ENCODE data around the gene OPCML.

OPCML gene

DNA sequence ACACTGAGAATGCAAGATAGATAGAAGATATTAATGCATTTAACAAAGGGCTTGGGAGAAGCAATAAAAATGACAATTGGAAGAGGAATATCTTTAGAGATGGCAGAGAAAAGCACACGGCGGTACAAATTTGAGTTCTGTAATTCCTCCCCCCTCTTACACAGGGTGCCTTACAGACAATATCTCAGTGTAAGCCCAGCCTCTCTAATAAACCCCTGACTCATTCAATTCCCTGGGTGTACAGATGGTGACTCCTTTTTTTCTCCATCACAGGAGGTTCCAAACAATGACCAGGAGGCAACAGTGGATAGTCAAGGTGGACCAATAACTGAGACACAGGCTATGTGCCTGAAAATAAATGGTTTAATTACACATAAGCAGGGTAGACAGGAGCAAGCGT is 598.6 kb downstream of the OPCML start:
- no peak for ATAC-seq
- TF ChIP-seq CSDC2 (CRISPR knock-in tag; IDR thresholded peaks at IDR 0.05), result no peak
- TF ChIP-seq, protein P1, sequence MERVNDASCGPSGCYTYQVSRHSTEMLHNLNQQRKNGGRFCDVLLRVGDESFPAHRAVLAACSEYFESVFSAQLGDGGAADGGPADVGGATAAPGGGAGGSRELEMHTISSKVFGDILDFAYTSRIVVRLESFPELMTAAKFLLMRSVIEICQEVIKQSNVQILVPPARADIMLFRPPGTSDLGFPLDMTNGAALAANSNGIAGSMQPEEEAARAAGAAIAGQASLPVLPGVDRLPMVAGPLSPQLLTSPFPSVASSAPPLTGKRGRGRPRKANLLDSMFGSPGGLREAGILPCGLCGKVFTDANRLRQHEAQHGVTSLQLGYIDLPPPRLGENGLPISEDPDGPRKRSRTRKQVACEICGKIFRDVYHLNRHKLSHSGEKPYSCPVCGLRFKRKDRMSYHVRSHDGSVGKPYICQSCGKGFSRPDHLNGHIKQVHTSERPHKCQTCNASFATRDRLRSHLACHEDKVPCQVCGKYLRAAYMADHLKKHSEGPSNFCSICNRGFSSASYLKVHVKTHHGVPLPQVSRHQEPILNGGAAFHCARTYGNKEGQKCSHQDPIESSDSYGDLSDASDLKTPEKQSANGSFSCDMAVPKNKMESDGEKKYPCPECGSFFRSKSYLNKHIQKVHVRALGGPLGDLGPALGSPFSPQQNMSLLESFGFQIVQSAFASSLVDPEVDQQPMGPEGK (CRISPR knock-in tag; IDR thresholded peaks at IDR 0.05; ENCODE audit: borderline replicate concordance), result no peak
- TF ChIP-seq ISL1 (CRISPR knock-in tag; IDR thresholded peaks at IDR 0.05), result no peak
- TF ChIP-seq ZNF565 (CRISPR knock-in tag; conservative IDR thresholded peaks at IDR 0.05; ENCODE audit: low read depth), result no peak
- TF ChIP-seq ZC3H10 (CRISPR knock-in tag; IDR thresholded peaks at IDR 0.05), result no peak
- TF ChIP-seq TSHZ2 (CRISPR knock-in tag; IDR thresholded peaks at IDR 0.05), result no peak
- no peak for TF ChIP-seq ZFP3 (CRISPR knock-in tag; IDR thresholded peaks at IDR 0.05)
- no peak for TF ChIP-seq GLIS3 (CRISPR knock-in tag; IDR thresholded peaks at IDR 0.05)
- TF ChIP-seq SNAI2 (CRISPR knock-in tag; IDR thresholded peaks at IDR 0.05), result no peak
- TF ChIP-seq ZFP30 (CRISPR knock-in tag; IDR thresholded peaks at IDR 0.05), result no peak
- TF ChIP-seq, protein P2, sequence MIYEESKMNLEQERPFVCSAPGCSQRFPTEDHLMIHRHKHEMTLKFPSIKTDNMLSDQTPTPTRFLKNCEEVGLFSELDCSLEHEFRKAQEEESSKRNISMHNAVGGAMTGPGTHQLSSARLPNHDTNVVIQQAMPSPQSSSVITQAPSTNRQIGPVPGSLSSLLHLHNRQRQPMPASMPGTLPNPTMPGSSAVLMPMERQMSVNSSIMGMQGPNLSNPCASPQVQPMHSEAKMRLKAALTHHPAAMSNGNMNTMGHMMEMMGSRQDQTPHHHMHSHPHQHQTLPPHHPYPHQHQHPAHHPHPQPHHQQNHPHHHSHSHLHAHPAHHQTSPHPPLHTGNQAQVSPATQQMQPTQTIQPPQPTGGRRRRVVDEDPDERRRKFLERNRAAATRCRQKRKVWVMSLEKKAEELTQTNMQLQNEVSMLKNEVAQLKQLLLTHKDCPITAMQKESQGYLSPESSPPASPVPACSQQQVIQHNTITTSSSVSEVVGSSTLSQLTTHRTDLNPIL (CRISPR knock-in tag; IDR thresholded peaks at IDR 0.05; ENCODE audit: low read depth), result no peak
- TF ChIP-seq ZNF8 (CRISPR knock-in tag; IDR thresholded peaks at IDR 0.05), result no peak
- TF ChIP-seq ESRRG (CRISPR knock-in tag; IDR thresholded peaks at IDR 0.05), result no peak
- TF ChIP-seq PPARA (CRISPR knock-in tag; IDR thresholded peaks at IDR 0.05; ENCODE audit: borderline replicate concordance), result no peak
- no peak for TF ChIP-seq ZNF70 (CRISPR knock-in tag; IDR thresholded peaks at IDR 0.05)
- no peak for TF ChIP-seq OSR1 (CRISPR knock-in tag; IDR thresholded peaks at IDR 0.05)

- TF ChIP-seq ESRRG (CRISPR knock-in tag; IDR thresholded peaks at IDR 0.05) (no peak), OSR1 (CRISPR knock-in tag; IDR thresholded peaks at IDR 0.05) (no peak), ZC3H10 (CRISPR knock-in tag; IDR thresholded peaks at IDR 0.05) (no peak), ZNF8 (CRISPR knock-in tag; IDR thresholded peaks at IDR 0.05) (no peak), SNAI2 (CRISPR knock-in tag; IDR thresholded peaks at IDR 0.05) (no peak), ZNF565 (CRISPR knock-in tag; conservative IDR thresholded peaks at IDR 0.05; ENCODE audit: low read depth) (no peak), ZFP3 (CRISPR knock-in tag; IDR thresholded peaks at IDR 0.05) (no peak), BACH2 (CRISPR knock-in tag; IDR thresholded peaks at IDR 0.05; ENCODE audit: borderline replicate concordance) (no peak), ZNF70 (CRISPR knock-in tag; IDR thresholded peaks at IDR 0.05) (no peak), ISL1 (CRISPR knock-in tag; IDR thresholded peaks at IDR 0.05) (no peak), CSDC2 (CRISPR knock-in tag; IDR thresholded peaks at IDR 0.05) (no peak), ZFP30 (CRISPR knock-in tag; IDR thresholded peaks at IDR 0.05) (no peak), TCF4 (CRISPR knock-in tag; IDR thresholded peaks at IDR 0.05; ENCODE audit: borderline replicate concordance) (no peak)
- TF ChIP-seq, protein P2 (CRISPR knock-in tag; IDR thresholded peaks at IDR 0.05; ENCODE audit: low read depth), result no peak
- TF ChIP-seq, protein P3, sequence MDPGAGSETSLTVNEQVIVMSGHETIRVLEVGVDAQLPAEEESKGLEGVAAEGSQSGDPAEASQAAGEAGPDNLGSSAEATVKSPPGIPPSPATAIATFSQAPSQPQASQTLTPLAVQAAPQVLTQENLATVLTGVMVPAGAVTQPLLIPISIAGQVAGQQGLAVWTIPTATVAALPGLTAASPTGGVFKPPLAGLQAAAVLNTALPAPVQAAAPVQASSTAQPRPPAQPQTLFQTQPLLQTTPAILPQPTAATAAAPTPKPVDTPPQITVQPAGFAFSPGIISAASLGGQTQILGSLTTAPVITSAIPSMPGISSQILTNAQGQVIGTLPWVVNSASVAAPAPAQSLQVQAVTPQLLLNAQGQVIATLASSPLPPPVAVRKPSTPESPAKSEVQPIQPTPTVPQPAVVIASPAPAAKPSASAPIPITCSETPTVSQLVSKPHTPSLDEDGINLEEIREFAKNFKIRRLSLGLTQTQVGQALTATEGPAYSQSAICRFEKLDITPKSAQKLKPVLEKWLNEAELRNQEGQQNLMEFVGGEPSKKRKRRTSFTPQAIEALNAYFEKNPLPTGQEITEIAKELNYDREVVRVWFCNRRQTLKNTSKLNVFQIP (CRISPR knock-in tag; IDR thresholded peaks at IDR 0.05; ENCODE audit: borderline replicate concordance, low read depth), result no peak
These were observed 606.4 kb downstream of the OPCML start for GRCh38 chr11:132925825-132926469.

GRCh38 chr11:132921597-132921996 is 610.7 kb downstream of the OPCML start:
- ATAC-seq, result no peak
- TF ChIP-seq, protein P1 (CRISPR knock-in tag; IDR thresholded peaks at IDR 0.05; ENCODE audit: borderline replicate concordance), result no peak
- TF ChIP-seq PPARA (CRISPR knock-in tag; IDR thresholded peaks at IDR 0.05; ENCODE audit: borderline replicate concordance) (no peak), CSDC2 (CRISPR knock-in tag; IDR thresholded peaks at IDR 0.05) (no peak), TCF4 (CRISPR knock-in tag; IDR thresholded peaks at IDR 0.05; ENCODE audit: borderline replicate concordance) (no peak), CSRNP3 (CRISPR knock-in tag; IDR thresholded peaks at IDR 0.05) (no peak), ARNTL (CRISPR knock-in tag; IDR thresholded peaks at IDR 0.05; ENCODE audit: borderline replicate concordance, low read depth) (no peak), ISL1 (CRISPR knock-in tag; IDR thresholded peaks at IDR 0.05) (no peak), ZFP3 (CRISPR knock-in tag; IDR thresholded peaks at IDR 0.05) (no peak), ZNF8 (CRISPR knock-in tag; IDR thresholded peaks at IDR 0.05) (no peak), ZNF70 (CRISPR knock-in tag; IDR thresholded peaks at IDR 0.05) (no peak)

More at GRCh38 chr11:132925825-132926469, 606.4 kb downstream of the OPCML start:
- no peak for ATAC-seq

All from SK-N-SH treated with all-trans-retinoic acid at 6 μM for 48 hours (cell line).